Measurements from ENCODE around the gene ANKRD27.

DNA sequence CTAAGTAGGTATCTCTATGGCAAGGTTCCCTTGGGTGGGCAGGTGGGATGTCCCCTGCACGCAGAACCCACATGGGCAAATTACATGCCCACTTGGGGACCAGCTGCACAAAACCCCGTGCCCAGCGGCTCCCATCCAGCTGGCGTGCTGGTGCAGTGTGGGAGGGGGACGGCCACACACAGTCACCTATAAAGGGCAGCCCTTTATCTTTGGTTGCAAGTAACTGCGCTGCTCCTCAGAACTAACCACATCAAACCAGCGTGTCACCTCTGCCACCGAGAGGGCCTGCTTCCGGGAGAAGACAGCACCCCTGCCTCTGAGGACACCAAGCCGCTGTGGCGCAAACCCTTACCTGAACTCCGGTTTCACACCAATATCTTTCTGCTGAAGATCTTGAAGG lies 32.2 kb downstream of the ANKRD27 start:
- TF ChIP-seq, protein P1, sequence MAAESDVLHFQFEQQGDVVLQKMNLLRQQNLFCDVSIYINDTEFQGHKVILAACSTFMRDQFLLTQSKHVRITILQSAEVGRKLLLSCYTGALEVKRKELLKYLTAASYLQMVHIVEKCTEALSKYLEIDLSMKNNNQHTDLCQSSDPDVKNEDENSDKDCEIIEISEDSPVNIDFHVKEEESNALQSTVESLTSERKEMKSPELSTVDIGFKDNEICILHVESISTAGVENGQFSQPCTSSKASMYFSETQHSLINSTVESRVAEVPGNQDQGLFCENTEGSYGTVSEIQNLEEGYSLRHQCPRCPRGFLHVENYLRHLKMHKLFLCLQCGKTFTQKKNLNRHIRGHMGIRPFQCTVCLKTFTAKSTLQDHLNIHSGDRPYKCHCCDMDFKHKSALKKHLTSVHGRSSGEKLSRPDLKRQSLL (tag by site-specific recombination; IDR thresholded peaks at IDR 0.05) = no peak
- TF ChIP-seq ZSCAN30 (tag by site-specific recombination; IDR thresholded peaks at IDR 0.05) (no peak), ZNF23 (tag by site-specific recombination; IDR thresholded peaks at IDR 0.05; ENCODE audit: borderline replicate concordance) (no peak), OSR2 (tag by site-specific recombination; IDR thresholded peaks at IDR 0.05) (no peak)
- TF ChIP-seq, protein P2, sequence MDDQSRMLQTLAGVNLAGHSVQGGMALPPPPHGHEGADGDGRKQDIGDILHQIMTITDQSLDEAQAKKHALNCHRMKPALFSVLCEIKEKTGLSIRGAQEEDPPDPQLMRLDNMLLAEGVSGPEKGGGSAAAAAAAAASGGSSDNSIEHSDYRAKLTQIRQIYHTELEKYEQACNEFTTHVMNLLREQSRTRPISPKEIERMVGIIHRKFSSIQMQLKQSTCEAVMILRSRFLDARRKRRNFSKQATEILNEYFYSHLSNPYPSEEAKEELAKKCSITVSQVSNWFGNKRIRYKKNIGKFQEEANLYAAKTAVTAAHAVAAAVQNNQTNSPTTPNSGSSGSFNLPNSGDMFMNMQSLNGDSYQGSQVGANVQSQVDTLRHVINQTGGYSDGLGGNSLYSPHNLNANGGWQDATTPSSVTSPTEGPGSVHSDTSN (CRISPR knock-in tag; IDR thresholded peaks at IDR 0.05) = no peak
- TF ChIP-seq, protein P3, sequence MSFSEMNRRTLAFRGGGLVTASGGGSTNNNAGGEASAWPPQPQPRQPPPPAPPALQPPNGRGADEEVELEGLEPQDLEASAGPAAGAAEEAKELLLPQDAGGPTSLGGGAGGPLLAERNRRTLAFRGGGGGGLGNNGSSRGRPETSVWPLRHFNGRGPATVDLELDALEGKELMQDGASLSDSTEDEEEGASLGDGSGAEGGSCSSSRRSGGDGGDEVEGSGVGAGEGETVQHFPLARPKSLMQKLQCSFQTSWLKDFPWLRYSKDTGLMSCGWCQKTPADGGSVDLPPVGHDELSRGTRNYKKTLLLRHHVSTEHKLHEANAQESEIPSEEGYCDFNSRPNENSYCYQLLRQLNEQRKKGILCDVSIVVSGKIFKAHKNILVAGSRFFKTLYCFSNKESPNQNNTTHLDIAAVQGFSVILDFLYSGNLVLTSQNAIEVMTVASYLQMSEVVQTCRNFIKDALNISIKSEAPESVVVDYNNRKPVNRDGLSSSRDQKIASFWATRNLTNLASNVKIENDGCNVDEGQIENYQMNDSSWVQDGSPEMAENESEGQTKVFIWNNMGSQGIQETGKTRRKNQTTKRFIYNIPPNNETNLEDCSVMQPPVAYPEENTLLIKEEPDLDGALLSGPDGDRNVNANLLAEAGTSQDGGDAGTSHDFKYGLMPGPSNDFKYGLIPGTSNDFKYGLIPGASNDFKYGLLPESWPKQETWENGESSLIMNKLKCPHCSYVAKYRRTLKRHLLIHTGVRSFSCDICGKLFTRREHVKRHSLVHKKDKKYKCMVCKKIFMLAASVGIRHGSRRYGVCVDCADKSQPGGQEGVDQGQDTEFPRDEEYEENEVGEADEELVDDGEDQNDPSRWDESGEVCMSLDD (tag by site-specific recombination; IDR thresholded peaks at IDR 0.05) = no peak
- TF ChIP-seq, protein P4, sequence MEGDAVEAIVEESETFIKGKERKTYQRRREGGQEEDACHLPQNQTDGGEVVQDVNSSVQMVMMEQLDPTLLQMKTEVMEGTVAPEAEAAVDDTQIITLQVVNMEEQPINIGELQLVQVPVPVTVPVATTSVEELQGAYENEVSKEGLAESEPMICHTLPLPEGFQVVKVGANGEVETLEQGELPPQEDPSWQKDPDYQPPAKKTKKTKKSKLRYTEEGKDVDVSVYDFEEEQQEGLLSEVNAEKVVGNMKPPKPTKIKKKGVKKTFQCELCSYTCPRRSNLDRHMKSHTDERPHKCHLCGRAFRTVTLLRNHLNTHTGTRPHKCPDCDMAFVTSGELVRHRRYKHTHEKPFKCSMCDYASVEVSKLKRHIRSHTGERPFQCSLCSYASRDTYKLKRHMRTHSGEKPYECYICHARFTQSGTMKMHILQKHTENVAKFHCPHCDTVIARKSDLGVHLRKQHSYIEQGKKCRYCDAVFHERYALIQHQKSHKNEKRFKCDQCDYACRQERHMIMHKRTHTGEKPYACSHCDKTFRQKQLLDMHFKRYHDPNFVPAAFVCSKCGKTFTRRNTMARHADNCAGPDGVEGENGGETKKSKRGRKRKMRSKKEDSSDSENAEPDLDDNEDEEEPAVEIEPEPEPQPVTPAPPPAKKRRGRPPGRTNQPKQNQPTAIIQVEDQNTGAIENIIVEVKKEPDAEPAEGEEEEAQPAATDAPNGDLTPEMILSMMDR (tag by site-specific recombination; IDR thresholded peaks at IDR 0.05) = no peak
- TF ChIP-seq, protein P5, sequence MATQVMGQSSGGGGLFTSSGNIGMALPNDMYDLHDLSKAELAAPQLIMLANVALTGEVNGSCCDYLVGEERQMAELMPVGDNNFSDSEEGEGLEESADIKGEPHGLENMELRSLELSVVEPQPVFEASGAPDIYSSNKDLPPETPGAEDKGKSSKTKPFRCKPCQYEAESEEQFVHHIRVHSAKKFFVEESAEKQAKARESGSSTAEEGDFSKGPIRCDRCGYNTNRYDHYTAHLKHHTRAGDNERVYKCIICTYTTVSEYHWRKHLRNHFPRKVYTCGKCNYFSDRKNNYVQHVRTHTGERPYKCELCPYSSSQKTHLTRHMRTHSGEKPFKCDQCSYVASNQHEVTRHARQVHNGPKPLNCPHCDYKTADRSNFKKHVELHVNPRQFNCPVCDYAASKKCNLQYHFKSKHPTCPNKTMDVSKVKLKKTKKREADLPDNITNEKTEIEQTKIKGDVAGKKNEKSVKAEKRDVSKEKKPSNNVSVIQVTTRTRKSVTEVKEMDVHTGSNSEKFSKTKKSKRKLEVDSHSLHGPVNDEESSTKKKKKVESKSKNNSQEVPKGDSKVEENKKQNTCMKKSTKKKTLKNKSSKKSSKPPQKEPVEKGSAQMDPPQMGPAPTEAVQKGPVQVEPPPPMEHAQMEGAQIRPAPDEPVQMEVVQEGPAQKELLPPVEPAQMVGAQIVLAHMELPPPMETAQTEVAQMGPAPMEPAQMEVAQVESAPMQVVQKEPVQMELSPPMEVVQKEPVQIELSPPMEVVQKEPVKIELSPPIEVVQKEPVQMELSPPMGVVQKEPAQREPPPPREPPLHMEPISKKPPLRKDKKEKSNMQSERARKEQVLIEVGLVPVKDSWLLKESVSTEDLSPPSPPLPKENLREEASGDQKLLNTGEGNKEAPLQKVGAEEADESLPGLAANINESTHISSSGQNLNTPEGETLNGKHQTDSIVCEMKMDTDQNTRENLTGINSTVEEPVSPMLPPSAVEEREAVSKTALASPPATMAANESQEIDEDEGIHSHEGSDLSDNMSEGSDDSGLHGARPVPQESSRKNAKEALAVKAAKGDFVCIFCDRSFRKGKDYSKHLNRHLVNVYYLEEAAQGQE (tag by site-specific recombination; IDR thresholded peaks at IDR 0.05) = no peak
- TF ChIP-seq, protein P6, sequence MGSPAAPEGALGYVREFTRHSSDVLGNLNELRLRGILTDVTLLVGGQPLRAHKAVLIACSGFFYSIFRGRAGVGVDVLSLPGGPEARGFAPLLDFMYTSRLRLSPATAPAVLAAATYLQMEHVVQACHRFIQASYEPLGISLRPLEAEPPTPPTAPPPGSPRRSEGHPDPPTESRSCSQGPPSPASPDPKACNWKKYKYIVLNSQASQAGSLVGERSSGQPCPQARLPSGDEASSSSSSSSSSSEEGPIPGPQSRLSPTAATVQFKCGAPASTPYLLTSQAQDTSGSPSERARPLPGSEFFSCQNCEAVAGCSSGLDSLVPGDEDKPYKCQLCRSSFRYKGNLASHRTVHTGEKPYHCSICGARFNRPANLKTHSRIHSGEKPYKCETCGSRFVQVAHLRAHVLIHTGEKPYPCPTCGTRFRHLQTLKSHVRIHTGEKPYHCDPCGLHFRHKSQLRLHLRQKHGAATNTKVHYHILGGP (tag by site-specific recombination; IDR thresholded peaks at IDR 0.05) = no peak

All from HEK293 (cell line).